Astrocyte of the cerebellum (primary cell): Measurements from ENCODE around the gene CD1D.
"Not testable (repeated sequence)": the region's sequence is repeated elsewhere in the genome, so short reads cannot be mapped to it uniquely, and the experiment has no call there.

Experiments used
- DNase-seq: peaks from one replicate; pipeline ENCODE4 v3.0.0-alpha.2; 2011; ENCODE audit warnings: low read depth
- H3K4me3 ChIP-seq: 2 replicates; pipeline ENCODE4 v1.5.1; 2011; ENCODE audit warnings: mild to moderate bottlenecking, low read depth, low read length, moderate library complexity
- CTCF ChIP-seq: IDR thresholded peaks from 2 replicates; pipeline ENCODE4 v1.5.1; 2012; ENCODE audit warnings: low read length, low read depth, moderate library complexity, mild to moderate bottlenecking; ENCODE audit errors: missing control alignments
- in situ Hi-C: cut with HindIII; loops from 2 replicates; pipeline ENCODE4 v1.10.0; 2017; ENCODE audit warnings: low sequenced_read_pairs

Gene CD1D

GRCh38 chr1:158169105-158169504 is 11.6 kb upstream of the CD1D start:
- TF ChIP-seq CTCF, result no peak
- H3K4me3 ChIP-seq, result no peak overlapping the region
- DNase-seq, result no peak
- in situ Hi-C loops, result no loop called here

GRCh38 chr1:158175915-158176314 is 4.8 kb upstream of the CD1D start:
- DNase-seq, in situ Hi-C loops, H3K4me3 ChIP-seq: not testable (repeated sequence)

GRCh38 chr1:158176399-158176798 is 4.3 kb upstream of the CD1D start:
- TF ChIP-seq CTCF, result no peak
- DNase-seq, result no peak
- H3K4me3 ChIP-seq, result no peak overlapping the region
- in situ Hi-C loops, result no loop called here

GRCh38 chr1:158176849-158177699 is 3.6 kb upstream of the CD1D start:
- DNase-seq, in situ Hi-C loops: not testable (repeated sequence)
- H3K4me3 ChIP-seq, result peak overlapping the region; percentile 43

GRCh38 chr1:158177700-158178450 is 2.8 kb upstream of the CD1D start:
- no peak for TF ChIP-seq CTCF
- in situ Hi-C loops, result no loop called here
- peak; percentile 2 for DNase-seq
- H3K4me3 ChIP-seq, result peak overlapping the region; percentile 43

GRCh38 chr1:158179301-158180041 is 1.2 kb upstream of the CD1D start:
- H3K4me3 ChIP-seq, result no peak overlapping the region
- TF ChIP-seq CTCF, result no peak
- DNase-seq, result no peak
- in situ Hi-C loops, result no loop called here

GRCh38 chr1:158181577-158181922 is 855 bp downstream of the CD1D start:
- in situ Hi-C loops, result no loop called here
- TF ChIP-seq CTCF, result no peak
- H3K4me3 ChIP-seq, result peak overlapping the region; percentile 45
- no peak for DNase-seq
